Mesenchymal stem cell (in vitro differentiated cells and primary cell): ENCODE measurements around the gene ZNF488.

Source experiments
- DNase-seq: peaks from one replicate; pipeline ENCODE4 v3.0.0-alpha.2; 2013
- H2AFZ ChIP-seq: one replicate; pipeline ENCODE4 v1.6.1; 2013; ENCODE audit warnings: low read depth, mild to moderate bottlenecking, control low read depth, inconsistent platforms, low read length, moderate library complexity
- H2AK5ac ChIP-seq: 2 replicates; pipeline ENCODE4 v1.6.1; 2013; ENCODE audit warnings: low read length, moderate library complexity, mild to moderate bottlenecking, inconsistent platforms; ENCODE audit not compliant: severe bottlenecking
- H2BK120ac ChIP-seq: one replicate; pipeline ENCODE4 v1.6.1; 2013; ENCODE audit warnings: low read depth, mild to moderate bottlenecking, inconsistent platforms, low read length, moderate library complexity
- H2BK12ac ChIP-seq, 2 experiments: one replicate each; pipeline ENCODE4 v1.6.1; 2013; ENCODE audit warnings: inconsistent platforms in 2 of 2, low read length in 2 of 2, mild to moderate bottlenecking in 2 of 2, moderate library complexity in 2 of 2, control low read depth in 1 of 2
- H2BK15ac ChIP-seq: one replicate; pipeline ENCODE4 v1.6.1; 2013; ENCODE audit warnings: mild to moderate bottlenecking, low read depth, inconsistent platforms; ENCODE audit not compliant: poor library complexity, severe bottlenecking
- H2BK5ac ChIP-seq: 2 replicates; pipeline ENCODE4 v1.6.1; 2013; ENCODE audit warnings: low read depth, mild to moderate bottlenecking, low read length, control low read depth, inconsistent platforms; ENCODE audit not compliant: poor library complexity, severe bottlenecking
- H3K14ac ChIP-seq, 2 experiments: one replicate each; pipeline ENCODE4 v1.6.1; 2013; ENCODE audit warnings: inconsistent platforms in 2 of 2, low read length in 2 of 2, control low read depth in 1 of 2, mild to moderate bottlenecking in 1 of 2, moderate library complexity in 1 of 2
- H3K18ac ChIP-seq, 2 experiments: one replicate each; pipeline ENCODE4 v1.6.1; 2013; ENCODE audit warnings: inconsistent platforms in 2 of 2, low read length in 2 of 2, control low read depth in 1 of 2, low read depth in 1 of 2, mild to moderate bottlenecking in 1 of 2
- H3K23ac ChIP-seq, 2 experiments: one replicate each; pipeline ENCODE4 v1.6.1; 2013; ENCODE audit warnings: inconsistent platforms in 2 of 2, low read length in 2 of 2, mild to moderate bottlenecking in 2 of 2, moderate library complexity in 2 of 2, control low read depth in 1 of 2
- H3K27ac ChIP-seq: 2 replicates; pipeline ENCODE4 v1.5.1; 2013; ENCODE audit warnings: mild to moderate bottlenecking, moderate library complexity, low read length, control low read depth, inconsistent platforms; ENCODE audit not compliant: poor library complexity, severe bottlenecking
- H3K27me3 ChIP-seq, 2 experiments: 2 replicates each; pipeline versions ENCODE4 v1.6.1 to v1.7.0; 2013; ENCODE audit warnings: low read length in 2 of 2, mild to moderate bottlenecking in 2 of 2, moderate library complexity in 2 of 2, control low read depth in 1 of 2, inconsistent platforms in 1 of 2; ENCODE audit not compliant: control insufficient read depth in 1 of 2, insufficient read depth in 1 of 2
- H3K36me3 ChIP-seq, 2 experiments: 2 replicates each; pipeline versions ENCODE4 v1.6.1 to v1.7.0; 2013; ENCODE audit warnings: low read length in 2 of 2, control low read depth in 1 of 2, inconsistent platforms in 1 of 2, low read depth in 1 of 2, mild to moderate bottlenecking in 1 of 2; ENCODE audit not compliant: insufficient read depth in 2 of 2, control insufficient read depth in 1 of 2
- H3K4ac ChIP-seq, 2 experiments: one replicate each; pipeline ENCODE4 v1.6.1; 2013; ENCODE audit warnings: inconsistent platforms in 2 of 2, low read length in 2 of 2, mild to moderate bottlenecking in 2 of 2, moderate library complexity in 2 of 2, control low read depth in 1 of 2, low read depth in 1 of 2
- H3K4me1 ChIP-seq: 2 replicates; pipeline ENCODE4 v1.6.1; 2013; ENCODE audit warnings: low read depth, low read length, control low read depth; ENCODE audit not compliant: control insufficient read depth, insufficient read depth
- H3K4me2 ChIP-seq: 2 replicates; pipeline ENCODE4 v1.6.1; 2013; ENCODE audit warnings: low read length, mild to moderate bottlenecking, inconsistent platforms; ENCODE audit not compliant: poor library complexity, severe bottlenecking
- H3K4me3 ChIP-seq, 2 experiments: 2 replicates each; pipeline versions ENCODE4 v1.5.1 to v1.7.0; 2013; ENCODE audit warnings: low read length in 2 of 2, mild to moderate bottlenecking in 2 of 2, control low read depth in 1 of 2, low read depth in 1 of 2; ENCODE audit not compliant: insufficient read depth in 1 of 2
- H3K79me1 ChIP-seq: replicated peaks from 2 replicates; pipeline ENCODE4 v1.6.1; 2013; ENCODE audit warnings: mild to moderate bottlenecking, control low read depth, low read length, inconsistent platforms; ENCODE audit not compliant: poor library complexity, severe bottlenecking
- H3K9ac ChIP-seq: 2 replicates; pipeline ENCODE4 v1.7.0; 2013; ENCODE audit warnings: mild to moderate bottlenecking, low read length, moderate library complexity
- H3K9me3 ChIP-seq: 2 replicates; pipeline ENCODE4 v1.7.0; 2013; ENCODE audit warnings: mild to moderate bottlenecking, low read length; ENCODE audit not compliant: control insufficient read depth
- H4K8ac ChIP-seq: one replicate; pipeline ENCODE4 v1.6.1; 2013; ENCODE audit warnings: inconsistent platforms, mild to moderate bottlenecking, low read length, moderate library complexity
- H4K91ac ChIP-seq: one replicate; pipeline ENCODE4 v1.6.1; 2013; ENCODE audit warnings: mild to moderate bottlenecking, low read length, inconsistent platforms
- WGBS: methylation state at CpG from one replicate; pipeline ENCODE4 v1.1.7; 2013; ENCODE audit warnings: mixed read lengths; 5-methylcytosine and 5-hydroxymethylcytosine counted together

ZNF488 gene

DNA sequence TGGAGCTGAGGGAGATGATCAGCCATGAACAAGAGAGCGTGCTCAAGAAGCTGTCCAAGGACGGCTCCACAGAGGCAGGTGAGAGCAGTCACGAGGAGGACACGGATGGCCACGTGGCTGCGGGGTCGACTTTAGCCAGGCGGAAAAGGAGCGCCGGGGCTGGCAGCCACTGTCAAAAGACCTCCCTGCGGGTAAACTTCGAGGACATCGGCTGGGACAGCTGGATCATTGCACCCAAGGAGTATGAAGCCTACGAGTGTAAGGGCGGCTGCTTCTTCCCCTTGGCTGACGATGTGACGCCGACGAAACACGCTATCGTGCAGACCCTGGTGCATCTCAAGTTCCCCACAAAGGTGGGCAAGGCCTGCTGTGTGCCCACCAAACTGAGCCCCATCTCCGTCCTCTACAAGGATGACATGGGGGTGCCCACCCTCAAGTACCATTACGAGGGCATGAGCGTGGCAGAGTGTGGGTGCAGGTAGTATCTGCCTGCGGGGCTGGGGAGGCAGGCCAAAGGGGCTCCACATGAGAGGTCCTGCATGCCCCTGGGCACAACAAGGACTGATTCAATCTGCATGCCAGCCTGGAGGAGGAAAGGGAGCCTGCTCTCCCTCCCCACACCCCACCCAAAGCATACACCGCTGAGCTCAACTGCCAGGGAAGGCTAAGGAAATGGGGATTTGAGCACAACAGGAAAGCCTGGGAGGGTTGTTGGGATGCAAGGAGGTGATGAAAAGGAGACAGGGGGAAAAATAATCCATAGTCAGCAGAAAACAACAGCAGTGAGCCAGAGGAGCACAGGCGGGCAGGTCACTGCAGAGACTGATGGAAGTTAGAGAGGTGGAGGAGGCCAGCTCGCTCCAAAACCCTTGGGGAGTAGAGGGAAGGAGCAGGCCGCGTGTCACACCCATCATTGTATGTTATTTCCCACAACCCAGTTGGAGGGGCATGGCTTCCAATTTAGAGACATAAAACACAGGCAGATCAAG is 58.5 kb downstream of the ZNF488 start:
- no peak overlapping the region for H2BK120ac ChIP-seq
- H3K79me1 ChIP-seq: no peaks in the 10 kb centered on the region
- no peak overlapping the region for H2BK12ac ChIP-seq
- DNase-seq: no peak
- H2AFZ ChIP-seq: no peak overlapping the region
- no peak overlapping the region for H4K91ac ChIP-seq
- no peak overlapping the region for H3K4me3 ChIP-seq
- H3K36me3 ChIP-seq: no peaks in the 10 kb centered on the region
- no peak overlapping the region for H3K9ac ChIP-seq
- no peaks in the 10 kb centered on the region for H3K9me3 ChIP-seq
- peaks cover 26 to 54% of the 10 kb centered on the region in 2 experiments for H3K27me3 ChIP-seq
- no peak overlapping the region for H3K4me2 ChIP-seq
- H2AK5ac ChIP-seq: no peak overlapping the region
- H3K4me1 ChIP-seq: peaks cover 2% of the 10 kb centered on the region
- H2BK15ac ChIP-seq: no peak overlapping the region
- H3K14ac ChIP-seq: no peak overlapping the region
- H4K8ac ChIP-seq: no peak overlapping the region
- H3K18ac ChIP-seq: no peak overlapping the region
- H3K4ac ChIP-seq: no peak overlapping the region
- no peak overlapping the region for H2BK5ac ChIP-seq
- no peak overlapping the region for H3K23ac ChIP-seq
- whole genome bisulfite sequencing: 94% methylated on average over 30 of the region's 30 CpGs
- H3K27ac ChIP-seq: no peak overlapping the region

DNA sequence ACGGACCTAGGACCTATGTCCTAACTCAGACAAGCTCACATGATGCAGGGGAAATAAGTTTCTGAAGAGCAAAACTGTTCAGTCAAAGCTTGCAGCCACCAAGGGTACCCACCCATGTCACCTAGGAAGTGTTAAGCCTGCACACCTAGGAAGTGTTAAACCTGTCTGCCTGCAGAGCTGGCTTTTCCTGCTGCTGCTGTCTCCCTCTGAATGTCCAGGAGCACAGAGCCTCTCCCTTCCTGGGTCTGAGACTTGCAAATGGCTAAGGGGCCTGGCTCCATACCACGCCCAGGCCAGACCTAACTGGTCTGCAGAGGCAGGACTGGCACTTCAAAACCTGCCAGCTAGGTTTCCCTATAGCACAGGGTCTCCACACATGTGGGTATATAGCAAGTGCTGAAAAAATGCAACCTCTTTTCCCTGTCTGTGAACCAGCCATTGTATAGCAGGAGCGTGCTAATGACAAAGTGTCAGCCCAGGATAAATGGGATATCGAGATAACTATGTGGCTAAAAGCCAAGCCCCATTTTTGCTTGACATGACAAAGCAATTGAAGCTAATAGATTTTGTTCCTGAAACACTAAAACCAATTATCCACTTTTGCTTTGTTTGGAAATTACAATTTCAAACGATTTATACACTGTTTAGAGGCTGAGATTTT is 60.3 kb downstream of the ZNF488 start:
- no peaks in the 10 kb centered on the region for H3K9me3 ChIP-seq
- H2BK12ac ChIP-seq: no peak overlapping the region
- WGBS: 79% methylated on average over 4 of the region's 5 CpGs
- peaks cover 35 to 65% of the 10 kb centered on the region in 2 experiments for H3K27me3 ChIP-seq
- H3K4me3 ChIP-seq: no peak overlapping the region
- DNase-seq: no peak
- no peaks in the 10 kb centered on the region for H3K36me3 ChIP-seq
- H2AK5ac ChIP-seq: no peak overlapping the region
- no peak overlapping the region for H3K9ac ChIP-seq
- H3K23ac ChIP-seq: no peak overlapping the region
- no peak overlapping the region for H3K4ac ChIP-seq
- no peak overlapping the region for H3K18ac ChIP-seq
- H3K27ac ChIP-seq: no peak overlapping the region
- no peak overlapping the region for H2BK5ac ChIP-seq
- H2BK120ac ChIP-seq: no peak overlapping the region
- H3K14ac ChIP-seq: no peak overlapping the region
- no peak overlapping the region for H2BK15ac ChIP-seq
- no peak overlapping the region for H4K8ac ChIP-seq
- H2AFZ ChIP-seq: no peak overlapping the region
- no peaks in the 10 kb centered on the region for H3K79me1 ChIP-seq
- H3K4me2 ChIP-seq: no peak overlapping the region
- peaks cover 2% of the 10 kb centered on the region for H3K4me1 ChIP-seq
- H4K91ac ChIP-seq: no peak overlapping the region

DNA sequence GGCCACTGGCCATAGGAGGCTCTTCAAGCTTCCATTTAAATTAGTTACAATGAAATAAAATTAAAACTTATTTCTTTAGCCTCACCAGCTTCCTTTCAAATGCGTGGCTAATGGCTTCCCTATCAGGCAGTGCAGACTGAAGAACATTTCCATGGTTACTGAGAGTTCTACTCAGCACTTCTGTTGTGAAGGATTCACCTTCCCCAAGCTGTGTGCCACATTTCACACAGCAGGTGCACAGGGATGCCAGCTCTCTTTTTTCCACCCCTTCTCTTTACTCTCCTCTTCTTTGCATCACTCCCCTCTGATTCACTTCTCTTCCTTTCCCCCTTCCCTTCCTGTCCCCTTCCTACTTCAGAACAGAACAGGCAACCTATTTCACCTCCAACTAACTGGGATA is 61.0 kb downstream of the ZNF488 start:
- Histone ChIP-seq H3K4me2 (no peak overlapping the region), H2BK15ac (no peak overlapping the region), H3K79me1 (no peaks in the 10 kb centered on the region), H3K14ac (no peak overlapping the region), H2BK120ac (no peak overlapping the region), H3K4me3 (no peak overlapping the region), H4K8ac (no peak overlapping the region), H2BK5ac (no peak overlapping the region), H4K91ac (no peak overlapping the region), H3K4ac (no peak overlapping the region), H2AFZ (no peak overlapping the region), H2AK5ac (no peak overlapping the region), H2BK12ac (no peak overlapping the region), H3K4me1 (no peaks in the 10 kb centered on the region), H3K9me3 (no peaks in the 10 kb centered on the region), H3K27me3 (peaks cover 35 to 66% of the 10 kb centered on the region in 2 experiments), H3K27ac (no peak overlapping the region), H3K9ac (no peak overlapping the region), H3K23ac (no peak overlapping the region), H3K36me3 (no peaks in the 10 kb centered on the region), H3K18ac (no peak overlapping the region)
- WGBS: 73% methylated on average over 1 of the region's 1 CpG
- DNase-seq: no peak
